ENCODE results near the gene PTPN3.

Gene PTPN3

DNA sequence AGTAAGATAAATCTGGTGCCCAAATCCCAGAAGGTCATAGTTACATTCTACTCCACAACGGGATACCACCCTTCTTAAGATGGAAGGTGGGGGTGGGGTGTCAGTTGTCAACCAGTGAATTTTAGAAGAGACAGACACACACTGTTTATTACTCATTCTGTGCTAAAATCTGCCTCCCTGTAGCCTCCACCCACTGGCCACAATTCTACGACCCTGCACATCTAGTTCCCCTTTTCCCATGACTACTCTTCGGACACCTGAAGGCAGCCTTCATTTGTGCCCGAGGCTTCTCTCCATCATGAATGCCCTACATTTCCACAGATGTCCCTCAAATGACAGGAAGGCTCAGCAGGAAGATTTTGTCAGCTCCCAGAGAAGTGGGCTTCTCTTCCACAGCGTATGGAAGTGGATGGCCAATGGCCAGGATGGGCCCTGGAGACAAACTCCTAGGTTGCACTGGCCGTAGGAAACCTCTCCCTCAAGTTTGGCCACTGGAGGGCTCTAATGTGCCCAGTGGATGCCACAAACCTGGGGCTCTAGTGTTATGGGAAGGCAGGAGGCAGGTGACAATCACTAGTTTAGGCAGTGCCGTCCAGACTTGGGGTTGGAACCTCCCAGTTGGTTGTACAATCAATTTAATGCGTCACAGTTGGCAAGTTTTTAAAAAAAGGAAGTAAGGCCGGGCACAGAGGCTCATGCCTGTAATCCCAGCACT, 46.6 kb downstream of the PTPN3 start:
- no peak for DNase-seq

DNA sequence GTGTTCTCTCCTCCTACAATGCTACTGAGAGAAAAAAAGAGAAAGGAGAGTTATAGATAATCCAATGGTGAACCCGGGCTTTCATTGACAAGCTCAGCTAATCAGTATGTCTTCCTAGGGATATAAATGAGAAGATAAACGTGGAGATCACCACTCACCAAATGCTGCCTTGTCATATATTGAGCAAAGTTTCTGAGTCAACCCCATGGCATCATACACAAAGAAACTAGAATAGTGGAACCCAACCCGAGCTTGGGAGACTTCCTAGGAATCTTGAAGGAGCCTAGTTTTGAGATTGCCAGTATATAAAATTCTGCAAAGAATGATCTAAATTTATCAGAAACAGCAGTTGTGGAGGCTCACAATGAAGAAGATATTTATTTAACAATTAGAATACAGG, 47.8 kb downstream of the PTPN3 start:
- DNase-seq = no peak

DNA sequence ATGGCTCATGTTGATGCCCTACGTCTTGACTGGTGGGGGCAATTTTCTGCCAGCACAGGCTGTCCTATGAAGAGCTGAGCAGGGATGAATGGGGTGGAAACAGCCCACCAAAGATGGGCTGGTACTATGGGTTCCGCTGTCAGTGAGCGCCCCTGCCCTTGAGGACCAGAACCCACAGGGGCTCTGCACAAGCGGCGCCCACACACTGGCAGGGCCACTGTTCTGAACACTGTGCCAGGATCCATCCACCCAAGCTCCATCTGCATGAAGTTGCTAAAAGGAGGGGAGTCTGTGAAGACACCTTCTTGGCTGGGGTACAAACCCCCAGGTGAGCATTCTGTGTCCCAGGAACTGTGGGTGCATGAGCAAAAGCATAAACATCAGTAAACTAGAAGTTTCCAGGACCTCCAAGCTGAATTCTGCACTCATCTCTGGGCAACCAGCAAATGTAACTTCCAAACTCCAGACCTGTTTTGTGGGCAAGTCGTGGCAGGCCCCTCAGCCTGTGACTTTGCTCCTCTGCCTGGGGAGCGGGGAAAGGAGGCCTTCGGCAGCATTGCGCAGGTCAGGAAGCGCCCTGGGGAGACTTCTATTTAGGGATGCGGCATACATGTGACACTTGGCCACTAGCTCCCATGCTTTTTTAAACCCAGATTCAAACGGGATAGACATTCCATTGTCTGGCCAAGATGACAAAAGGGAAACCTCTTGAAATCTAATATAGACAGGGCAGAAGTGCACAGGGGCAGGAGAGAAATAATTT, 48.9 kb downstream of the PTPN3 start:
- no peak for DNase-seq

DNA sequence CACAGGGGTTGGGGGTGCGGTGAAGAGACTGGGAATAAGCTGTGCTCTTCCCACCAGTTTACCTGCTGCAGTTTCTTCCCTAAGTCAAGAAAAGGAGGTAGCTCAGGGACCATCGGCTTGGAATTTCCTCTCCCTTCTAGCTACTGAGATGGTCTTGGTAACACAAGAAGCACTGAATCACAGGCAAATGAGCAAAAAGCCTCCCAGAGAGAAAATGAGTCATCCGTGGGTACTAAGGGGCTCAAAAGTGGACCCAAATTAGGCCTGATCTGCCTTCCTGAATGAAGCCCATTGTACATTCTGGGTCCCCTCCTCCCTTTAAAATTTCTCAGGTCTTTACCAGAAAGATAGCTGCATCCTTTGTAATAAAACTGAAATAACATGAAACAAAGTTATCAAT, 49.9 kb downstream of the PTPN3 start:
- DNase-seq = no peak

GRCh38 chr9:109447329-109448076, 50.6 kb downstream of the PTPN3 start:
- DNase-seq = no peak

- DNase-seq = no peak
Observed at GRCh38 chr9:109444771-109445320, 53.3 kb downstream of the PTPN3 start.

DNA sequence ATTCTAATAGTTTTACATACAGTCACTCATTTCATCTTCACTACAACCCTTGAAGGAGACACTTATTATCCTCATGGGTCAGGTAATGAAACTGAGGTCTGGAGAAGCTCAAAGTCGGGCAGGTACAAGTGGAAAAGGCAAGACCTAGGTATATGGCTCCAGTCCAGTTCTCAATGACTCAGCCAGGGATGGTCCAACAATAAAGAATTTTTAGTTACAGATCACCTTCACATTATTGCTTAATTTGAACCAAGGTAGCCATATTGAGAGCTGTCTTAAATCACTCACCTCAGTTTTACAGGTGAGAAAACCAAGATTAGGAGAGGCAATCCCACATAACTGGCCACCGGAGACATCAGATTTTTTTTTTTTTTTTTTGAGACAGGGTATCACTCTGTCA, 55.4 kb downstream of the PTPN3 start:
- DNase-seq = no peak

- no peak for DNase-seq
Observed at GRCh38 chr9:109441296-109441695, 56.8 kb downstream of the PTPN3 start.

DNA sequence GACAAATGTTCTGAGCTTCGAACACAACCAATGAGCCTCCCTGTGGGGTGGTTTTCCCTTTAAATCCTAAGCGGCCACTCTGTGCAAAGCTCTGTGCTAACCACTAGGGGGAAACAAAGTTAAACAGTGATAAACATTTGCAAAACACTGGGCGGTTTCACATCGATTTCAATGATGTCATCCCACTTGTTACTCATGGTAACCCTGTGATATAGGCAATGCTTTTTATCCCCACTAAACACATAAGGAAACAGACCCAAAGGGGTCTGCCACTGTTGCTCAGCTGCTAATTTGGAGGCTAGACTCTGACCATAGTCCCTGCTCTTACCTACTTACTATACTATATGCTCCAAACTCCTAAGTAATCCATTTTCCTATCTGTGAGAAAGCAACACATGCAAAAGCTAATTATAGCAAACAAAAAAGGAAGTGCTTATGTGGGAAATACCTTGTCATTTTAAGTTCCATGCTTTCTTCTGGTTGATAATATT, 57.3 kb downstream of the PTPN3 start:
- peak; percentile 62 for DNase-seq

GRCh38 chr9:109440117-109440515, 58.0 kb downstream of the PTPN3 start:
- no peak for DNase-seq

DNA sequence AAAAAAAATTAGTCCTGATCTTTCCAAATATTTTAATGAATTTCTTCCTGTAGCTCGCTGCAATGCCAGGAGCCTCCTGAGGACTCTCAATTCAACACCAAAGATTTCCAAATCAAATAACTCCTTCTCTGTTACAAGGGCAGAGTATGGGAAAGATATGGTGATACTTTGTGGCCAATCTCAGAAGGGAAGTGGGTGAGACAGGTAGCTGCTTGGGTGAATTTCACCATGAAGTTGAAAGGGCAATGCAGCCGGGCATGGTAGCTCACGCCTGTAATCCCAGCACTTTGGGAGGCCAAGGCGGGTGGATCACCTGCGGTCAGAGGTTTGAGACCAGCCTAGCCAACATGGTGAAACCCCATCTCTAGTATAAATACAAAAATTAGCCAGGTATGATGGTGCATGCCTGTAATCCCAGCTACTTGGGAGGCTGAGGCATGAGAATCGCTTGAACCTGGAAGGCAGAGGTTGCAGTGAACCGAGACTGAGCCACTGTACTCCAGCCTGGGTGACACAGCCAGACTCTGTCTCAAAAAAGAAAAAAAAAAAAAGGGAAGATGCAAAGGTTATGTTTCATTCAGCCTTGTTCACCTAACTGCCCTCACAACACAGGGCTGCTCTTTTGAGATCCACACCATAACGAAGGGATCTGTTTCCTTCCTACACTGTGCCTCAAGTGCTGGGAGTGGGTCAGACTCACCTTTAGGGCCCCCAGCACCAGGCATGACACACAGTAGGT, 58.6 kb downstream of the PTPN3 start:
- no peak for DNase-seq

DNA sequence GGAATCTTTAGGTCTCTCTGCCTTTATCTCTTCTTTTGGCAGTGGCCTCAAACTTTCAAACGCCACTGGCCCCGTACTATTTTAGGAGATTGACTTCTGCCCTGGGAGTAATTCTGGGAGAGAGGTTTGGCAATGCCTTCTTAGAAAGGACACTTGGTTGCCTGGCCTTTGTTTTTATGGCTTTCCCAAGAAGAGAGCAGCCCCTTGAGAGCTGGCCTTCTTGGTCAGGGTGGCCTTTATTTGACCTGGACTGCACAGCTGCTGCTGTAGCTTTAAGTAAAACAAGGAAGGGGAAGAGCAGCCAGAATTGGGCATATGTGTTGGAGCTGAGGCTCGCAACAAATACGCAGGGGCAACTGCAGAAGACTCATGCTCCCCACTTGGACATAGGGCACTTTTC, 60.8 kb downstream of the PTPN3 start:
- no peak for DNase-seq

GRCh38 chr9:109436071-109436470, 62.0 kb downstream of the PTPN3 start:
- DNase-seq = no peak

GRCh38 chr9:109433476-109433875, 64.6 kb downstream of the PTPN3 start:
- no peak for DNase-seq

GRCh38 chr9:109430231-109430630, 67.9 kb downstream of the PTPN3 start:
- DNase-seq = no peak

- DNase-seq = no peak
Observed at GRCh38 chr9:109428854-109429253, 69.3 kb downstream of the PTPN3 start.

GRCh38 chr9:109427886-109428285, 70.2 kb downstream of the PTPN3 start:
- no peak for DNase-seq

GRCh38 chr9:109426626-109427402, 71.3 kb downstream of the PTPN3 start:
- DNase-seq = no peak

DNA sequence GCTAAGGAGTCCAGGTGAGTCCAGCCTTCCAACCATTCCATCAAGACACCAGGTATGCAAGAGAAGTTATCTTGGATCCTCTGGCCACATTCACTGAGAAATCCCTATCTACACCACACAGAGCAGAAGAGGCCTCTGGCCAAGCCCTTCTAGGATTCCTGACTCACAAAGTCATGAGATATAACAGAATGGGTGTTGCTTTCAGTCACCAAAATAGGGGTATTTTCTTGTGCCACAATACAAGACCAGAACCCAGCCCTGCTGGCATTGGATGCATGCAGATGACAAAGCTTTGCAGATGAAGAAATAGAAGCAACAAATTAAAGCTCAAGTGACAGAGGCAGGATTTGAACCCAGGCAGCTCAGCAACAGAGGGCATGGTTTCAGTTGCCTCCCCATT, 73.5 kb downstream of the PTPN3 start:
- DNase-seq = no peak

GRCh38 chr9:109423877-109424276, 74.2 kb downstream of the PTPN3 start:
- DNase-seq = no peak

- DNase-seq = no peak
Observed at GRCh38 chr9:109422641-109423040, 75.5 kb downstream of the PTPN3 start.

All from NCI-H1436 (cell line).